Suprapubic skin (tissue), 4 donors: Measurements from ENCODE around the gene MAN1C1. TPM values are rescaled to one million over a fixed set of nuclear protein-coding genes. Genes with fewer than 3 reads are reported as not detected.

Experiments used
- DNase-seq, 2 donors: peaks; one replicate each; pipeline ENCODE4 v3.0.0-alpha.2; 2019; ENCODE audit warnings: low spot score in 2 of 2
- H3K27ac ChIP-seq: fragments of 200-600 bp; sonication (generic); one replicate; pipeline ENCODE4 v1.5.1; 2019
- H3K27me3 ChIP-seq: fragments of 200-600 bp; sonication (generic); one replicate; pipeline ENCODE4 v1.5.1; 2019
- H3K36me3 ChIP-seq: fragments of 200-600 bp; sonication (generic); one replicate; pipeline ENCODE4 v1.5.1; 2019
- H3K4me1 ChIP-seq: fragments of 200-600 bp; sonication (generic); one replicate; pipeline ENCODE4 v1.5.1; 2019
- H3K4me3 ChIP-seq: fragments of 200-600 bp; sonication (generic); one replicate; pipeline ENCODE4 v1.5.1; 2019; ENCODE audit warnings: mild to moderate bottlenecking
- H3K9me3 ChIP-seq: fragments of 200-600 bp; sonication (generic); one replicate; pipeline ENCODE4 v1.5.1; 2019
- EP300 ChIP-seq: sonication (generic); formaldehyde crosslinking; IDR thresholded peaks from one replicate; pipeline ENCODE4 v1.6.1; 2017; ENCODE audit warnings: antibody characterized with exemption
- POLR2A ChIP-seq, 2 donors: fragments of 450-650 bp; IDR thresholded peaks; one replicate each; pipeline ENCODE4 v1.6.1; 2017; ENCODE audit warnings: antibody characterized with exemption in 2 of 2, mild to moderate bottlenecking in 2 of 2, moderate library complexity in 2 of 2
- POLR2AphosphoS5 ChIP-seq, 3 donors: sonication (generic); formaldehyde crosslinking; IDR thresholded peaks; one replicate each; pipeline ENCODE4 v1.6.1; 2017; ENCODE audit warnings: antibody characterized with exemption in 3 of 3
- WGBS: methylation state at CpG from one replicate; pipeline ENCODE4 v1.1.5; 2018; 5-methylcytosine and 5-hydroxymethylcytosine counted together
- total RNA-seq, 4 donors: library from RNA; depleted of rRNA; stranded (reverse); fragments of >200 nt; gene quantifications; one replicate each; pipeline ENCODE4 v1.1.0, GENCODE V29; 2016
- TF ChIP-seq, protein P1 (sequence below), 2 donors: fragments of 200-600 bp in 1 of 2; fragments of 450-650 bp in 1 of 2; sonication (generic) in 1 of 2; IDR thresholded peaks; one replicate each; pipeline ENCODE4 v1.5.1; 2016 to 2019; ENCODE audit warnings: antibody characterized with exemption in 2 of 2, mild to moderate bottlenecking in 1 of 2, moderate library complexity in 1 of 2

Gene MAN1C1
- total RNA-seq, 4 donors from 2014 or later: 7.3 to 15.2 (median 8.0) TPM

DNA sequence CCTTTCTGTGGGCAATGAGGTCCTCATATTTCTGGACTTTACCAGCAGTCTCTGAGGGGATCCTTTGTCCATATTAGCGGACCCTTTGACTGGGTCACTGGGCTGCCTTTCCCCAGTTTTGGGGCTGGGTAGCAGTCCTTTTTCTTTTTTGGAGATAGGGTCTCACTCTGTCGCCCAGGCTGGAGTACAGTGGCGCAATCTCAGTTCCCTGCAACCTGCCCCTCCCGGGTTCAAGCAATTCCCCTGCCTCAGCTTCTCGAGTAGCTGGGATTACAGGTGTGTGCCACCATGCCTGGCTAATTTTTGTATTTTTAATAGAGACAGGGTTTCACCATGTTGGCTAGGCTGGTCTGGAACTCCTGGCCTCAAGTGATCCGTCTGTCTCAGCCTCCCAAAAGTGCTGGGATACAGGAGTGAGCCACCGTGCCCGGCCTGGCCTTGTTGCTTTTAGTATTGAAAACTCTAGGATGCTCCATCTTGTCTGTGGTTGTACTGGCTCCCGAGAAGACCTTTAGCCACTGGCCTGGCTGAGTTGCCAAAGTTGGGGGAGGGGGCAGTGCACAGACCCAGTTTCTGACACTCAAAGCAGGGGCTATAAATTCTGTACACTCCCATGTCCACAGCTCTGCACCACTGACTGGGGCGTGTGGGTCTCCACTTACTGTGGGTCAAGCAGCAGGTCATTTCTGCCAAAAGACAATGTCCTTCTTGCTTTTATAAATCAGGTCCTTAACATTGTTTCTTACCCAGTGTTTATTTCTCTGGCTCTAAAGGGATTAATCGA is 33.1 kb downstream of the MAN1C1 start:
- Histone ChIP-seq H3K4me3 (no peak overlapping the region), H3K27ac (no peak overlapping the region), H3K9me3 (no peaks in the 10 kb centered on the region), H3K27me3 (no peaks in the 10 kb centered on the region), H3K36me3 (no peaks in the 10 kb centered on the region), H3K4me1 (no peaks in the 10 kb centered on the region)
- 89% methylated on average over 11 of the region's 11 CpGs for WGBS
- DNase-seq: no peak
- TF ChIP-seq POLR2A (IDR thresholded peaks at IDR 0.05) (no peak), EP300 (no peak), POLR2AphosphoS5 (IDR thresholded peaks at IDR 0.05) (no peak)
- TF ChIP-seq, protein P1, sequence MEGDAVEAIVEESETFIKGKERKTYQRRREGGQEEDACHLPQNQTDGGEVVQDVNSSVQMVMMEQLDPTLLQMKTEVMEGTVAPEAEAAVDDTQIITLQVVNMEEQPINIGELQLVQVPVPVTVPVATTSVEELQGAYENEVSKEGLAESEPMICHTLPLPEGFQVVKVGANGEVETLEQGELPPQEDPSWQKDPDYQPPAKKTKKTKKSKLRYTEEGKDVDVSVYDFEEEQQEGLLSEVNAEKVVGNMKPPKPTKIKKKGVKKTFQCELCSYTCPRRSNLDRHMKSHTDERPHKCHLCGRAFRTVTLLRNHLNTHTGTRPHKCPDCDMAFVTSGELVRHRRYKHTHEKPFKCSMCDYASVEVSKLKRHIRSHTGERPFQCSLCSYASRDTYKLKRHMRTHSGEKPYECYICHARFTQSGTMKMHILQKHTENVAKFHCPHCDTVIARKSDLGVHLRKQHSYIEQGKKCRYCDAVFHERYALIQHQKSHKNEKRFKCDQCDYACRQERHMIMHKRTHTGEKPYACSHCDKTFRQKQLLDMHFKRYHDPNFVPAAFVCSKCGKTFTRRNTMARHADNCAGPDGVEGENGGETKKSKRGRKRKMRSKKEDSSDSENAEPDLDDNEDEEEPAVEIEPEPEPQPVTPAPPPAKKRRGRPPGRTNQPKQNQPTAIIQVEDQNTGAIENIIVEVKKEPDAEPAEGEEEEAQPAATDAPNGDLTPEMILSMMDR (IDR thresholded peaks at IDR 0.05): no peak

- Histone ChIP-seq H3K9me3 (no peaks in the 10 kb centered on the region), H3K4me3 (no peak overlapping the region), H3K4me1 (no peaks in the 10 kb centered on the region), H3K27ac (no peak overlapping the region), H3K27me3 (no peaks in the 10 kb centered on the region), H3K36me3 (no peaks in the 10 kb centered on the region)
- WGBS: 95% methylated on average over 5 of the region's 5 CpGs
- no peak for TF ChIP-seq POLR2A (IDR thresholded peaks at IDR 0.05)
- no peak for TF ChIP-seq POLR2AphosphoS5 (IDR thresholded peaks at IDR 0.05)
- TF ChIP-seq, protein P1 (IDR thresholded peaks at IDR 0.05): no peak
- TF ChIP-seq EP300: no peak
- no peak for DNase-seq
These were observed 33.6 kb downstream of the MAN1C1 start for GRCh38 chr1:25650289-25650576.

- Histone ChIP-seq H3K36me3 (no peaks in the 10 kb centered on the region), H3K4me3 (no peak overlapping the region), H3K9me3 (no peaks in the 10 kb centered on the region), H3K27me3 (no peaks in the 10 kb centered on the region), H3K4me1 (peaks cover 1% of the 10 kb centered on the region), H3K27ac (no peak overlapping the region)
- WGBS: 100% methylated on average over 5 of the region's 8 CpGs
- peak in 1 of 2 donors; percentile 25 for DNase-seq
- TF ChIP-seq, protein P1 (IDR thresholded peaks at IDR 0.05): no peak
- TF ChIP-seq POLR2AphosphoS5 (IDR thresholded peaks at IDR 0.05) (no peak), POLR2A (IDR thresholded peaks at IDR 0.05) (no peak), EP300 (no peak)
These were observed 34.5 kb downstream of the MAN1C1 start for GRCh38 chr1:25651036-25651640.

- peak in 1 of 2 donors; percentile 55 for DNase-seq
- Histone ChIP-seq H3K4me3 (no peak overlapping the region), H3K4me1 (peaks cover 5% of the 10 kb centered on the region), H3K9me3 (no peaks in the 10 kb centered on the region), H3K36me3 (no peaks in the 10 kb centered on the region), H3K27me3 (no peaks in the 10 kb centered on the region), H3K27ac (no peak overlapping the region)
- TF ChIP-seq, protein P1 (IDR thresholded peaks at IDR 0.05): no peak
- TF ChIP-seq POLR2AphosphoS5 (IDR thresholded peaks at IDR 0.05) (no peak), EP300 (no peak), POLR2A (IDR thresholded peaks at IDR 0.05) (no peak)
- 76% methylated on average over 6 of the region's 12 CpGs for WGBS
These were observed 35.5 kb downstream of the MAN1C1 start for GRCh38 chr1:25651824-25652741.
